HG03196 (cell line): Measurements from ENCODE around the gene GMPPB.
"Not testable (repeated sequence)": the region's sequence is repeated elsewhere in the genome, so short reads cannot be mapped to it uniquely, and the experiment has no call there.

Source experiments
- ATAC-seq: cut with Tn5 transposase; IDR thresholded peaks from one replicate; pipeline ENCODE4 v1.9.1; 2021; ENCODE audit not compliant: unreplicated experiment

The GMPPB gene

GRCh38 chr3:49714728-49715550 is 8.8 kb downstream of the GMPPB start:
- no peak for ATAC-seq

GRCh38 chr3:49713336-49714105 is 10.2 kb downstream of the GMPPB start:
- no peak for ATAC-seq

- ATAC-seq: no peak
These were observed 11.0 kb downstream of the GMPPB start for GRCh38 chr3:49712631-49713317.

GRCh38 chr3:49712166-49712565 is 11.6 kb downstream of the GMPPB start:
- no peak for ATAC-seq

- no peak for ATAC-seq
These were observed 12.3 kb downstream of the GMPPB start for GRCh38 chr3:49711489-49711888.

- no peak for ATAC-seq
These were observed 13.9 kb downstream of the GMPPB start for GRCh38 chr3:49709852-49710251.

- ATAC-seq: no peak
These were observed 16.7 kb downstream of the GMPPB start for GRCh38 chr3:49707113-49707480.

GRCh38 chr3:49706456-49707112 is 17.2 kb downstream of the GMPPB start:
- no peak for ATAC-seq

GRCh38 chr3:49705390-49705960 is 18.3 kb downstream of the GMPPB start:
- no peak for ATAC-seq

- no peak for ATAC-seq
These were observed 19.1 kb downstream of the GMPPB start for GRCh38 chr3:49704629-49705028.

GRCh38 chr3:49703956-49704355 is 19.8 kb downstream of the GMPPB start:
- no peak for ATAC-seq

GRCh38 chr3:49703443-49703927 is 20.3 kb downstream of the GMPPB start:
- peak; percentile 57 for ATAC-seq

- no peak for ATAC-seq
These were observed 21.1 kb downstream of the GMPPB start for GRCh38 chr3:49702672-49703071.

GRCh38 chr3:49701388-49702077 is 22.2 kb downstream of the GMPPB start:
- no peak for ATAC-seq

GRCh38 chr3:49700453-49701128 is 23.2 kb downstream of the GMPPB start:
- ATAC-seq: no peak

- no peak for ATAC-seq
These were observed 23.7 kb downstream of the GMPPB start for GRCh38 chr3:49700014-49700413.

GRCh38 chr3:49699281-49699979 is 24.3 kb downstream of the GMPPB start:
- no peak for ATAC-seq

- ATAC-seq: not testable (repeated sequence)
These were observed 28.3 kb downstream of the GMPPB start for GRCh38 chr3:49695350-49696015.
